Fibroblast of skin of left biceps (primary cell): ENCODE measurements around the gene ZNF440.
"Not testable (repeated sequence)": the region's sequence is repeated elsewhere in the genome, so short reads cannot be mapped to it uniquely, and the experiment has no call there.

Source experiments
- DNase-seq, 2 experiments: peaks; one replicate each; pipeline ENCODE4 v3.0.0-alpha.2; 2013; ENCODE audit warnings: low read depth in 2 of 2

Gene ZNF440

DNA sequence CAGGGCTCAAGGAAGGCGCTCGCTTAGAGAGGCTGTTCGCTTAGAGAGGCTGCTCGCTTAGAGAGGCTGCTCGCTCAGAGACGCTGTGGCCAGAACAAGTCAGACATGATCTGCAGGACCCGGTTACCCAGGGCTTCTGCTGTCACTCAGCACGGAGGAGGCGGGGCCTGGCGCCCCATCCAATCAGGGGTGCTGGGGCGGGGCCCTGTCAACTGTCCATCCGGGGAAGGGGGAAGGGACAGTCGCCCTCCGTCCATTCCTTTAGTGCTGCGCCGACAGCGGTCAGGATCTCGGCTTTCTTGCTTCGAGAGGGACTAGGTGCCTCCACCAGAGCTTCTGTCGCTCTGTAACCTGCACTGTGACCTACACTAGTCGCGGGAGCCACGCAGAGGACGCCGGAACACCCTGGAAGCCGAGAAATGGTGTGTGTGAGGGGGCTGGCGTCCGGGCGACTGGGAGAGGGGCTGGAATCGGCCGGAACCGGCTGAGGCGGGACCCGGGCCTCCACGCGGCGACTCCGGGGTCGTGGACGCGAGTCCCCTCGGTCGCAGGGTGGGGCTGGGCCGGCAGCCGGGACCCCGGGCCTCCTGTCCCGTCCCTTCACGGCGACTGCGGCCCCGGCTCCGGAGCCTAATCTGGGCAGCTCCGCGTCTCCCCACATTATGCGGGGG lies at the start of gene ZNF440:
ZNF440 (plus strand) TSS at position 245 of the 671 bp plus-strand sequence; CDS start at position 420, 175 bp downstream.
- DNase-seq, result peak; percentile 68 to 72

DNA sequence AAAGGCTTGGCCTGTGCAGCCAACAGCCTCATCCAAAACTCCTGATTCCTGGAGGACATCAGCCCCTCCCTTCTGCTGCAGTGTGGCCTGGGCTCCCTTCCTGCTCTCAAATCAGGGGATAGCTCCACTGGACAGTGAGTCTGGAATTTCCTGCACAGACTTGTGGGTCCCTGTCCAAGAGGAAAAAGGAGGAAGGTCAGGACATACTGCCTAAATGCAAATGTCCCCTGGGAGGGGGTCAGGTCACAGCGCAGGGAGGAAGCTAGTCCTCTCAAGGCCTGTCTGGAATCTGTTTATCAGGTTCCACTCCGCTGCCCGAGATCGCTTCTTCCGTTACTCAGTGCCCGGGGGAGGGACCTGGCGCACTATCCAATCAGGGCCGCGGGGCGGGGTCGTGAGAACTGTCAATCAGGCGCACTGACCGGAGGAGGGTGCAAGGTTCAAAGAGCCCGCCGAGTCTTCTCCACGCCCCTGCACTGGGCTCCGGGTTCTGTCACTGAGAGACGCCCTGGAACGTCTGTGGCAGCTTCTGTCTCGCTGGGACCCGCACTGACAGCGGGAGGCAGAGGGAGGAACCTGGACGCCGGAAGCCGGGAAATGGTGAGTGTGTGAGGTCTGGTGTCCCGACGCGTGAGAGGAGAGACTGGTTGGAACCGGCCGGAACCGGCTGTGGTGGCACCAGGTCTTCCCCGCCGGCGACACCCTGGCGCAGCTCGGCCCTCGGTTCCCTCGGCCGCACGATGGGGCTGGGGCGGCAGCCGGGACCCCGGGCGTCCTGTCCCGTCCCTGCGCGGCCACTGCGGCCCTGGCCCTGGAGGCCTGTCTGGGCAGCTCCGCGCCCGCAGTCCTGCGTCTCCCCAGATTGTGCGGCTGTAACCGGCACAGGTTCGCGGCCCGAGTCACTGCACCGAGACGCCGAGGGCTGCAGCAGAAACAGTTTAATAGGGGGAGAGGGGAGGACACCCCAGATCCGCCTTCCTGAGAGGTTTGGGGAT lies 47.2 kb upstream of the ZNF440 start, which contains the start of gene ZNF441:
ZNF441 (plus strand) TSS at position 404 of the 995 bp plus-strand sequence; CDS start at position 598, 194 bp downstream.
- DNase-seq, result peak; percentile 75 to 82

DNA sequence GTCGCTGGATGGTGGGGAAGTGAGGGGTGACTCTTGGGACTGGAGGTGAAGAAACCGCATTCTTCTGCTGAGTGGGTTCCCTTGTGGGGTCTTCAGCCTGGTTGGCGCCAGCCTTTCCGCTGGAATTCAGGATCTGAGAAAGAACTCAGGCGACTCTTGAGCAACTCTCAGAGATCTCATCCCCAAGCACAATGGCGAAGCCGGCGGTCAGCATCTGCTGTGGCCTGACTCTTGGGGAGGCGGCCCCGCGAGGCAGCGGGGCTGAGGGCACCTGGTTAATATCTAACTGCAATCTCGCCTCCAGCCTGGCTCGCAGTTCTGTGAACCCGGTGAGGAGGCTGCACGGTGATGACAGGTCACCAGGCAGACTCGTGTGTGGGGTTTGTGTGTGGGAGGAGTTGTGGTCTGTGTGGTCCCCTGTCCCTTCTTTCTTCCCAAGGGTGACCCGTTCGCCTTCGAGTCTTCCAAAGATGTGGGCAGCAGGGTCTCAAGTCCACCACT lies 46.4 kb upstream of the ZNF440 start:
- DNase-seq, result no peak

DNA sequence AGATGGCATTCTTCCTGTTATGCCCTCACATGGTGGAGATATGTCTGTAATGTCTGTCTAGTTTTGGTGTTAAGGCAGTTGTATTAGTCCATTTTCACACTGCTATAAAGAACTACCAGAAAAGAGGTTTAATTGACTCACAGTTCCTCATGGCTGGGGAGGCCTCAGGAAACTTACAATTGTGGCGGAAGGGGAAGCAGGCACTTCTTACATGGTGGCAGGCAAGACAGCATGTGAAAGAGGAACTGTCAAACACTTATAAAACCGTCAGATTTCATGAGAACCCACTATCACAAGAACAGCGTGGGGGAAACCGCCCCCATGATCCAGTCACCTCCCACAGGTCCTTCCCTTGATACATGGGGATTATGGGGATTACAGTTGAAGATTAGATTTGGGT lies 44.1 kb upstream of the ZNF440 start:
- DNase-seq, result no peak

DNA sequence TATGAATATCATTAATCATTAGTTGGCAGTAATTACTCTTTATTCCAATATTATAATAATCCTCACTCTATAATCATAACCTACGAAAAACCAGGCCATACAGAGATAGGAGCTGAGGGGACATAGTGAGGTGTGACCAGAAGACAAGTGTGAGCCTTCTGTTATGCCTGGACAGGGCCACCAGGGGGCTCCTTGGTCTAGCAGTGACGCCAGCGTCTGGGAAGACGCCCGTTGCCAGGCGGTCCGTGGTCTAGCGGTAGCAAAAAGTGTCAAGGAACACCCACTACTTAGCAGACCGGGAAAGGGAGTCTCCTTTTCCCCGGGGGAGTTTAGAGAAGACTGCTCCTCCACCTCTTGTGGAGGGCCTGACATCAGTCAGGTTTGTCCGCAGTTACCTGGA lies 42.6 kb upstream of the ZNF440 start:
- not testable (repeated sequence) for DNase-seq

DNA sequence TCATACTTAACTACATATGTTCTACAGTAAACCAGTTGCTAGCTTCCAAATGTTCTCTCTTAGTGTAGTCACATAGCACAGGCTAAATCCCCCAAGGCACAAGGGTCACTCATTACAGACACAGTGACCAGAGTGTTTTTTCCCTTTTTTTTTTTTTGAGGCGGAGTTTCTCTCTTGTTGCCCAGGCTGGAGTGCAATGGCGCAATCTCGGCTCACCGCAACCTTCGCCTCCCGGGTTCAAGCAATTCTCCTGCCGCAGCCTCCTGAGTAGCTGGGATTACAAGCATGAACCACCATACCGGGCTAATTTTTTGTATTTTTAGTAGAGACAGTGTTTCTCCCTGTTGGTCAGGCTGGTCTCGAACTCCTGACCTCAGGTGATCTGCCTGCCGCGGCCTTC lies 37.4 kb upstream of the ZNF440 start:
- DNase-seq, result not testable (repeated sequence)

DNA sequence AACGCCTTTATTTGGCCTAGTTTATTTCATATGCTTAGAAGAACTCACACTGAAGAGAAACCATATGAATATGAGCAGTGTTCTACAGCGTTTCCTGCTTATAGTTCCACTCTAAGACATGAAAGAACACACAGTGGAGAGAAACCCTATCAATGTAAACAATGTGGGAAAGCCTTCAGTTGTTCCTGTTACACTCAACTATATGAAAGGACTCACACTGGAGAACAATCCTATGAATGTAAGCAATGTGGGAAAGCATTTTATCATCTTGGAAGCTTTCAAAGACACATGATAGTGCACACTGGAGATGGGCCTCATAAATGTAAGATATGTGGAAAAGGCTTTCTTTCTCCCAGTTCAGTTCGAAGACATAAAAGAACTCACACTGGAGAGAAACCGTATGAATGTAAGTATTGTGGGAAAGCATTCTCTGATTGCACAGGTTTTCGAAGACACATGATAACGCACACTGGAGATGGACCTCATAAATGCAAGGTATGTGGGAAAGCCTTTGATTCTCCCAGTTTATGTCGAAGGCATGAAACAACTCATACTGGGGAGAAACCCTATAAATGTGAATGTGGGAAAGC lies 33.5 kb upstream of the ZNF440 start:
- no peak for DNase-seq

DNA sequence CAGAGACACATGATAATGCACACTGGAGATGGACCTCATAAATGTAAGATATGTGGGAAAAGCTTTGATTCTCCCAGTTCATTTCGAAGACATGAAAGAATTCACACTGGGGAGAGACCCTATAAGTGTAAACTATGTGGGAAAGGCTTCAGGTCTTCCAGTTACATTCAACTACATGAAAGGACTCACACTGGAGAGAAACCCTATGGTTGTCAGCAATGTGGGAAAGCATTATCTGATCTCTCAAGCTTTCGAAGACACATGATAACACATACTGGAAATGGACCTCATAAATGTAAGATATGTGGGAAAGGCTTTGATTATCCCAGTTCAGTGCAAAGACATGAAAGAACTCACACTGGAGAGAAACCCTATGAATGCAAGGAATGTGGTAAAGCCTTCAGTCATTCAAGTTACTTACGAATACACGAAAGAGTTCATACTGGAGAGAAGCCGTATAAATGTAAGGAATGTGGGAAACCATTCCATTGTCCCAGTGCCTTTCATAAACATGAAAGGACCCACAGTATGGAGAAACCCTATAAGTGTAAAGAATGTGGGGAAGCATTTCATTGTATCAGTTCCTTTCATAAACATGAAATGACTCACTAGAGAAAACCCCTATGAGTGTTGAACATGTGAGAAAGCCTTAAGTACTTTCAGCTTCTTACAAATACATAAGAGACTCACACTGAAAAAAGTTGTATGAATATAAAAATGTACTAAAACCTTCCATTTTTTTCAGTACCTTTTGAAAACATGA lies 32.6 kb upstream of the ZNF440 start:
- no peak for DNase-seq

DNA sequence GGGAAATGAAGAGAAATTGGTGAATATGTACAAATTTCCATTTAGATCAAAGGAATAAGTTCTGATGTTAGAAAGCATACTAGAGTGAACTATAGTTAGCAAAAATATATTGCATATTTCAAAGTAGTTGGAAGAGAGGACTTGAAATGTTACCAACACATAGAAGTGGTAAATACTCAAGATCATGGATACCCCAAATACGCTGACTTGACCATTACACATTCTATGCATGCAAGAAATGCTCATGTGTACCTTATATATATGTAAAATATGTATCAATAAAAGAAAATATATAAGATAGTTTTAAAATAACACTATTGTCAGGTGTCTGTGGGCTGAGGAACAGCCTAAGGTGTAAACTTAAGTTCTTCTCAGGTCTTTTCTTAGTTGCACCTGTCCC lies 30.3 kb upstream of the ZNF440 start:
- DNase-seq, result no peak

DNA sequence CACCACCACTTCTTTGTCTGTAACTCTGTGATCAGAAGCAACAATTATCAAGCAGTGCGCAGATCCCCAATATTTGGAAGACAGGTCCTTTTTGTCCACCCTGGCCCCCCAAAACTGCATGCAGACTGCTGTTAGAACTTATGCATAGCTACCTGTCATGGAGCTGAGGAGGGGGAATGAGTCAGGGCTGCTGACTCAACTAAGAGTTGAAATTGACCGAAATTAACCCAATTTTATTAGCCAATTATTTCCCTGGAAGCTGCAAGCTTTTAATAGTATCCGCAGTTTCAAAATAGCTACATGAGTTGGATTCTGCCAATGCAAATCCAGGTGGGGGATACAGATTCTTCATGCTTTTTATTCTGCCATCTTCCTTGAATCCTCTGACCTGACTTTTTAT lies 29.7 kb upstream of the ZNF440 start:
- no peak for DNase-seq

DNA sequence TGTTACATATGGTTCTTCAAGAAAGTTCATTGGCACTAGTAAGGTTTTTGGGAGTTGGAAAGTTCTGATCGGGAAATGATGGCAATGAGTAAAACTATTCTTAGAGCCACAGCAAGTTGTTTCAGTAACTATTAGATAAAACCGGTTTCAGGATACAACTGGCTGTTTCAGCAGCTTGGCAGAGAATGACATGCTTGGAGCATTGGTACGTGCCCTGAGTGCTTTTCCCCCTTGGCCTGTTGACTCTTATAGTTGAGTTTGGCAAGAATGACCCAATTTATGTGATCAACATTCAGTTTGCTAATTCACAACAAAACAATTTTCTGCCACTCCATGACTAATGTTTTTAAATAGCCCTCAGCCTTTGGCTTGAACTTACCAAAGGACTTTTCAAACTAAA lies 26.5 kb upstream of the ZNF440 start:
- no peak for DNase-seq

DNA sequence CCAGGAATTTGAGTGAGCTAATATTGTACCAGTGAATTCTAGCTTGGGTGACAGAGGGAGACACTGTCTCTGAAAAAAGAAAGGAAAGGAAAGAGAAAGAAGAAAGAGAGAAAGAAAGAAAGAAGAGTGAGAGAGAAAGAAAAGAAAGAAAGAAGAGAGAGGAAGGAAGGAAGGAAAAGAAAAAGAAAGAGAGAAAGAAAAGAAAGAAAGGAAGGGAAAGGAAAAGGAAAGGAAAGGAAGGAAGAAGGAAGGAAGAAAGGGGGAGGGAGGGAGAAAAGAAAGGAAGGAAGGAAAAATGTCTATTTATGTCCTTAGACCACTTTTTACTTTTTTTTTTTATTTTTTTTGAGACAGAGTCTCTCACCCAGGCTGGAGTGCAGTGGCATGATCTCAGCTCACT lies 21.1 kb upstream of the ZNF440 start:
- no peak for DNase-seq

DNA sequence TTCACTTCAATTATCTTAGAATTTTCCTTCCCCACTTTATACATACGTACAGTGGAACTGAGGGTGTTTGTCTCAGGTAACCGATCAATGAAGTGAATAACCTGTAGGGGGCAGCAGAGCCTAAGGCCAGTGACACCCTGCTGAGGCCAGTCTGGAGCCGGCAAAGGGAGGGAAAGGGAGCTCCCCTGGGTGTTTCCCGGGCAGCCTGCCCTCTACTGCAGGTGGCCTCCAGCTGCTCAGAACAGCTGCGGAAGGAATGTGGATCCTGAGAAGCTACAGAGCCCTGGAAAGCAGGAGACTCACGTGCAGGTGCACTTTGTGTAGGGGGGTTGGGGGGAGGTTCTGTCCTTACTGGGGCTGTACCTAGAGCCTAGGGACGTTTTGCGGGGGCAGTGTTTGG lies 16.6 kb upstream of the ZNF440 start:
- DNase-seq, result peak; percentile 65 to 68

DNA sequence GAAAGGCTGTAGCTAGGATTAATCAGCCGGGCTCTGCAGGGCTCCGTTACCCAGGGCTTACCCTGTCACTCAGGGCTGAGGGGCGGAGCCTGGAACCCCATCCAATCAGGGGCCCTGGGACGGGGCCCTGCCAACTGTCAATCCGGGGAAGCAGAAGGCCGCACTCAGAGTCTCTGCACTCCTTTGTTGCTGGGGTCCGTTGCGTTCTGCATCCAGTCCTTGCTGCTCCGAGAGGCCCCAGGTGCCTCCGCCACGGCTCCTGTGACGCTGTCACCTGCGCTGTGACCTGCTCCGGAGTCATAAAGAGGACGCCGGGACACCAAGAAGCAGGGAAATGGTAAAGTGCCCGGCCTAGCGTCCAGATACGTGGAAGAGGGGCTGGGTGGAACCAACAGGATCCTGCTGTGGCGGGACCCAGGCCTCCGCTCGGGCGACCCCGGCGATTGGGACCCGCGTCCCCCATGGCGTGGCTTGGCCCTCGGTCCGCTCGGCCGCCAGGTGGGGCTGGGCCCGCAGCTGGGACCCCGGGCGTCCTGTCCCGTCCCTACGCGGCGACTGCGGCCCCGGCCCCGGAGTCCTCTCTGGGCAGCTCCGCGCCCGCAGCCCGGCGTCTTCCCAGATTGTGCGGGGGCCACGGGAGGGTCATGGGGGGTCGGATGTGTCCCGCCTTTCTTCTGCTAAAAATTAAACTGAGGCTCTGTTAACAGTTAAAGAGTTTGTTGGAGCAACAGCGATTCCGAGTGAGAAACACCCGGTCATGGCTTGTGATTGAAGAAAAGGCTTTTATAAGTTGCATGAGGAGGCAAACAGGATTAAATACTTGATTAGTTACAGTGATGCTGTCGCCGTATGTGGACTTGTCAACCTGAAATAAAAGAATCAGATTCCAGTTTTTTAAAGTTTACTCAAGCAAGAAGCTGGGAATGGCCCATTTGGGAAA lies 15.4 kb upstream of the ZNF440 start, which contains the start of gene ZNF491:
ZNF491 (plus strand) TSS at position 133 of the 940 bp plus-strand sequence. CDS start 7,431 bp downstream, outside the sequence.
- peak; percentile 52 to 57 for DNase-seq

DNA sequence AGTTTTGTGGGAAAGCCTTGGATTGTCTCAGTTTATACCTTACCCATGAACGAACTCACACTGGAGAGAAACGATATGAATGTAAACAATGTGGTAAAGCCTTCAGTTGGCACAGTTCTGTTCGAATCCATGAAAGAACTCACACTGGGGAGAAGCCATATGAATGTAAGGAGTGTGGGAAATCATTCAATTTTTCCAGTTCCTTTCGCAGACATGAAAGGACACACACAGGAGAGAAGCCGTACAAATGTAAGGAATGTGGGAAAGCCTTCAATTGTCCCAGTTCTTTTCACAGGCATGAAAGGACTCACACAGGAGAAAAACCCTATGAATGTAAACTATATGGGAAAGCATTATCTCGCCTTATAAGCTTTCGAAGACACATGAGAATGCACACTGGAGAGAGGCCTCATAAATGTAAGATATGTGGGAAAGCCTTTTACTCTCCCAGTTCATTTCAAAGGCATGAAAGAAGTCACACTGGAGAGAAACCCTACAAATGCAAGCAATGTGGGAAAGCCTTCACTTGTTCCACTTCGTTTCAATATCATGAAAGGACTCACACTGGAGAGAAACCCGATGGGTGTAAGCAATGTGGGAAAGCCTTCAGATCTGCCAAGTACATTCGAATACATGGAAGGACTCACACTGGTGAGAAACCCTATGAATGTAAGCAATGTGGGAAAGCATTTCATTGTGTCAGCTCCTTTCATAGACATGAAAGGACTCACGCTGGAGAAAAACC lies 7.5 kb upstream of the ZNF440 start:
- DNase-seq, result no peak

DNA sequence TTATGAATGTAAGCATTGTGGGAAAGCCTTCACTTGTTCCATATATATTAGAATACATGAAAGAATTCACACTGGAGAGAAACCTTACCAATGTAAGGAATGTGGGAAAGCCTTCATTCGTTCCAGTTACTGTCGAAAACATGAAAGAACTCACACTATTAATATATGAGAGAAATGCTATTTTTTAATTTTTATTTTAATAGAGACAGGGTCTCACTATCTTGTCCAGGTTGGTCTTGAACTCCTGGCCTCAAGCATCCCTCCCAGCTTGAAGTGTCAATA lies 7.0 kb upstream of the ZNF440 start:
- DNase-seq, result no peak

DNA sequence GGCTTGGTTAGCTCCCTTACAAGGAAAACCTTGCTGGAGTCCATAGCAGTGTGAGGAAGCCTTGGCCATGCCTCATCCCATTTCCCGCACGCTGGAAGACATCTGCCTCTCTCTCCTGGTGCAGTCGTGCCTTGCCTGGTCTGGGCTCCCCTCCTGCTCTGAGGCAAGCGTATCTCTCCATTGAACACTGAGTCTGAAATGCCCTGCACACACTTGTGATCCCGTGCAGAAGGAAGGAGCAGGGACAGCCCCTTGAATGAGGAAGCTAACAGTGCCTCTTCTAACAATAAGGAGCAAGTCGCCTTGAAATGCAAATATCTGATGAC lies 407 bp upstream of the ZNF440 start:
- DNase-seq, result no peak

DNA sequence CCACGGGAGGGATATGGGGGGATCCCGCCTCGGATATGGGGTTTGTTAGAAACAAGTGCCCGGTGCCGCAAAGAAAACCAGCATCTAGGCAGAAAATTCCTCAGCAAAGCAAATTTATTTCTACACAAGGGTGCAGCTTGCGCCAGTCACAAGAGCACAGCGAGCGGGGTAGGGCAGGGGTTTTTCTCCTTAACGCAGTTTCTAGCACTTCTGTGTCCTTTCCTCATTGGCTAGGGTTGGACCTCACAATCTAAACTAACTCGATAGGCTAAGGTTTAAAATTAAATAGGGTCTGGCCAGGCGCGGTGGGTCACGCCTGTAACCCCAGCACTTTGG lies 595 bp downstream of the ZNF440 start:
- DNase-seq, result no peak

DNA sequence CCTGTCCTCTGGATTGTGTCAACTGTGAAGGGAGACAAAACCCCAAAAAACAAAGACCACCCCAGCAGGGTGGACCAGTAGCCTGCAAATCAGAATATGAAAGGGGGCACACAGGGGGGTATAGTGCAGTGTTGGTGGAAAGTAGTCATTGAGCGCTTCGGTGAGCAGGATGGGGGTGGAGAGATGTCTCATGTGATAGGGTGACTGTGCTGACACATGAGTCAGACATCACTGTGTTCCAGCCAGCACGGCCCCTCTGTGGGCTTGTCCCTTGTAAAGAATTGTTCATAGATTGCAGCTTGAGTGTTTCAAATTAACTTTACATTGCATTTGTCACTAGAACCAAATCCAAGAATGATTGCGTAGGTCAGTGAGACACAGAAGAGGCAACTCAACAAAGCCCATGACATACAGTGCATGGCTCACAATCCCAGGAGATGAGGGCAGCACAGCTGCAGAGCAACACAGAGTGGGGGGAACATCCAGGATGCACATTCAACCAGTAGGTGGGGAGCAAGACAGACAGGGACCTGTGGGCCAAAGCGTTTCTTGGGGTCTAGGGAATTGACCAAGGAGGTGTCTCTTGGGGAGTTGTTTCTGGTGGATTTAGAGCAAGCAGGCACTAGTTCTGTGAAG lies 7.5 kb downstream of the ZNF440 start:
- no peak for DNase-seq
